Measurements from ENCODE around the gene RFX5.

Gene RFX5

GRCh38 chr1:151292207-151293030, 54.6 kb downstream of the RFX5 start:
- H3K27ac Mint-ChIP-seq = peak overlapping the region; percentile 45
- DNase-seq = no peak
- CTCF ChIA-PET = interaction anchor here (0.6 to 1.2 kb wide), 2 partner anchors 9 kb away, joined by 3 read pairs; no protein-coding TSS in a partner anchor
- H3K27me3 Mint-ChIP-seq = no peaks in the 10 kb centered on the region
- H3K9me3 Mint-ChIP-seq = no peaks in the 10 kb centered on the region
- peaks cover 44% of the 10 kb centered on the region for H3K36me3 Mint-ChIP-seq
- H3K4me1 Mint-ChIP-seq = peaks cover 7% of the 10 kb centered on the region
- H3K4me3 Mint-ChIP-seq = no peak overlapping the region

GRCh38 chr1:151290709-151291303, 56.2 kb downstream of the RFX5 start:
- Mint-ChIP-seq H3K36me3 (peaks cover 53% of the 10 kb centered on the region), H3K4me3 (no peak overlapping the region), H3K4me1 (peaks cover 7% of the 10 kb centered on the region), H3K27ac (no peak overlapping the region), H3K27me3 (no peaks in the 10 kb centered on the region), H3K9me3 (no peaks in the 10 kb centered on the region)
- DNase-seq = no peak
- CTCF ChIA-PET = no interaction called here
